ENCODE results near the gene TUBG1.

The TUBG1 gene

DNA sequence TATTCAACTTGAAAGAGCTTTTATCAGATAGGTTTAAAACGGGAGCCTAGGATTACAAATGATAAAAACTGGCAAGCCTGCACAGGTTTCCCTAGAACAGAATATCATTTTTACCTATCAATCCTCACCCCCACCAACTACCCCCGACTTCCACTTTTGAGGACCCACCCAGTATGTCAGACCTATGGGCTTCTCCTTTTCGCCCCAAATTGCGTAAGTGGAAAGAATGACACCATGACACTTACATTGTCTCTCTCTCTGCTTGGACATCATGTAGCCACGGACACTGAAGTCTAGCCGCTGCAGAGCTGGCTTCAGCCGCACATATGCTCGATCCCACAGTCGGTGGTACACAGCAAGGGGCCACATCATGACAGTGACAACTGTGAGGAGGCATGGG is 24.6 kb upstream of the TUBG1 start:
- H3K4me3 ChIP-seq (ENCODE audit: low read depth, low read length) = no peak overlapping the region
- peak; percentile 68 for DNase-seq (ENCODE audit: low read depth)
- TF ChIP-seq, protein P1, sequence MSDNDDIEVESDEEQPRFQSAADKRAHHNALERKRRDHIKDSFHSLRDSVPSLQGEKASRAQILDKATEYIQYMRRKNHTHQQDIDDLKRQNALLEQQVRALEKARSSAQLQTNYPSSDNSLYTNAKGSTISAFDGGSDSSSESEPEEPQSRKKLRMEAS (IDR thresholded peaks at IDR 0.05; ENCODE audit: low read depth, low read length) = no peak
- TF ChIP-seq, protein P2, sequence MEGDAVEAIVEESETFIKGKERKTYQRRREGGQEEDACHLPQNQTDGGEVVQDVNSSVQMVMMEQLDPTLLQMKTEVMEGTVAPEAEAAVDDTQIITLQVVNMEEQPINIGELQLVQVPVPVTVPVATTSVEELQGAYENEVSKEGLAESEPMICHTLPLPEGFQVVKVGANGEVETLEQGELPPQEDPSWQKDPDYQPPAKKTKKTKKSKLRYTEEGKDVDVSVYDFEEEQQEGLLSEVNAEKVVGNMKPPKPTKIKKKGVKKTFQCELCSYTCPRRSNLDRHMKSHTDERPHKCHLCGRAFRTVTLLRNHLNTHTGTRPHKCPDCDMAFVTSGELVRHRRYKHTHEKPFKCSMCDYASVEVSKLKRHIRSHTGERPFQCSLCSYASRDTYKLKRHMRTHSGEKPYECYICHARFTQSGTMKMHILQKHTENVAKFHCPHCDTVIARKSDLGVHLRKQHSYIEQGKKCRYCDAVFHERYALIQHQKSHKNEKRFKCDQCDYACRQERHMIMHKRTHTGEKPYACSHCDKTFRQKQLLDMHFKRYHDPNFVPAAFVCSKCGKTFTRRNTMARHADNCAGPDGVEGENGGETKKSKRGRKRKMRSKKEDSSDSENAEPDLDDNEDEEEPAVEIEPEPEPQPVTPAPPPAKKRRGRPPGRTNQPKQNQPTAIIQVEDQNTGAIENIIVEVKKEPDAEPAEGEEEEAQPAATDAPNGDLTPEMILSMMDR (IDR thresholded peaks at IDR 0.05; ENCODE audit: low read depth, low read length) = no peak
- TF ChIP-seq MYC (IDR thresholded peaks at IDR 0.05; ENCODE audit: low read depth, low read length) = no peak
- TF ChIP-seq POLR2A (IDR thresholded peaks at IDR 0.05; ENCODE audit: extremely low read depth, insufficient read length) = no peak

DNA sequence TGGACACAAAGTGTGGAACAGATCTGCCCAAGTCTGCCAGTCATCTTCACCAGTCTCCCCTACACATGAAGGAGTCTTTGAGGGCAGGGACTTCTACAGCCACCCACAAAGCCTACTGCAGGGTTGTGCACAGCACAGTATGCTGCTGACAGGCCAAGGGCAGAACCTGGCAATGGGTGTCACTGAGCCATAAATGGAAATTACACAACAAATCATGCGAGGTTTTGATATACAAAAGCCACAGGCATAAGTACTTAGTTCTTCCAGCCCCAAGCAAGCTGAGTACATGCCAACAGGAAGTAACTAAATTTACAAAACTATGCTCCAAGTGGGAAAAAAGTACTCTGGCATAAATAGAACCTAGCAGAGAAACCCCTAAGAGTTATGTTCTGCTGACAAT is 24.1 kb upstream of the TUBG1 start:
- DNase-seq (ENCODE audit: low read depth) = peak; percentile 29
- TF ChIP-seq, protein P2 (IDR thresholded peaks at IDR 0.05; ENCODE audit: low read depth, low read length) = no peak
- TF ChIP-seq POLR2A (IDR thresholded peaks at IDR 0.05; ENCODE audit: extremely low read depth, insufficient read length) = no peak
- TF ChIP-seq MYC (IDR thresholded peaks at IDR 0.05; ENCODE audit: low read depth, low read length) = no peak
- TF ChIP-seq, protein P1 (IDR thresholded peaks at IDR 0.05; ENCODE audit: low read depth, low read length) = no peak
- H3K4me3 ChIP-seq (ENCODE audit: low read depth, low read length) = no peak overlapping the region

DNA sequence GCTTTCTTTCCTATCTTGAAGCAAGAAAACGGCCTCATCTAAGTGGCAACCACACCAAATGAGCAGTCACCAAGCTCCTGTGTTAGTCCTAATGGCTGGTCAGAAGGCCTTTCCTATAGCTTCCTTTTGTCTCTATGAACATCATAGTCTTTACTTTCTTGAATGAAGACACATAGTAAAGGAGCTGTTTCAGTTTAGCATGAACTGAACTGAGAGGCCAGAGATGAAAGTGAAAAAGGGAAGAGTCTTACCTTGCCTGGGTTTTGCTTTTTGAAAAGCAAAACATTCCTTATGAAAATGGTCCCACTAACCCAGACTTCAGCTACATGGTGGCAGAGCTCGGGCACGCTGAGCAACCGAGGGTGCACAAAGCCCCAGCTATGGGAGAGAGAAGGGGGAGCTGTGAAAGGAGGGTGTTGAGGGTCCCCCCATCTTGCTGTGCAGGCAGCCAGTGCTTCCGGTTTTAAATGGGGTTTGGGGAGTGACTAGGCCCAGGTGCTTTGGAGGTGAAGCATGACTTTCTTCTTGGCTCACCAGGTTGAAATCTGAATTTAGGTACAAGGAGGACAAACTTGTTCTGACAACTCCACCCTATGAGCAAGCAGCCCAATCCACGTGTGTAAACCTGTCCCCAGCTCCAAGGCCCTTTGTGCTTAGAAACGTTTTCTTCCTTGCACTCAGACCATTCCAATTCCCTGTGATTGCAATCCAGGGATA is 22.8 kb upstream of the TUBG1 start:
- TF ChIP-seq MYC (IDR thresholded peaks at IDR 0.05; ENCODE audit: low read depth, low read length) (no peak), POLR2A (IDR thresholded peaks at IDR 0.05; ENCODE audit: extremely low read depth, insufficient read length) (no peak)
- TF ChIP-seq, protein P1 (IDR thresholded peaks at IDR 0.05; ENCODE audit: low read depth, low read length) = no peak
- TF ChIP-seq, protein P2 (IDR thresholded peaks at IDR 0.05; ENCODE audit: low read depth, low read length) = no peak
- no peak for DNase-seq (ENCODE audit: low read depth)
- no peak overlapping the region for H3K4me3 ChIP-seq (ENCODE audit: low read depth, low read length)

DNA sequence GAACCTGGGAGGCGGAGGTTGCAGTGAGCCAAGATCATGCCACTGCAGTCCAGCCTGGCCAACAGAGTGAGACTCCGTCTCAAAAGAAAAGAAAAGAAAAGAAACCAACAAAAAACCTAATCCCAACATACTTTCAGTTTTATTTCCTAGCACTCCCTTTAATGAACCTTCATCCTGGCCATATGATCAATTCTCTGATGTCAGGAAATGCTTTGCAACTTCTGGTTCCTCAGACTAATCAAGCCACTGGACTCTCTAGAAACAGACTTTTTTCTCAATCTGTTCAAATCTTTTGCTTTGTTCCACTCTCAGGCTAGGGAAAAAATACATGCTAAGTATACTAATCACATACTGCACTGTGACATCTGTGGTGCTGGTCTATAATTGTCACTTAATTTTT is 18.6 kb upstream of the TUBG1 start:
- no peak overlapping the region for H3K4me3 ChIP-seq (ENCODE audit: low read depth, low read length)
- no peak for DNase-seq (ENCODE audit: low read depth)
- TF ChIP-seq, protein P1 (IDR thresholded peaks at IDR 0.05; ENCODE audit: low read depth, low read length) = no peak
- TF ChIP-seq, protein P2 (IDR thresholded peaks at IDR 0.05; ENCODE audit: low read depth, low read length) = no peak
- TF ChIP-seq MYC (IDR thresholded peaks at IDR 0.05; ENCODE audit: low read depth, low read length) = no peak
- TF ChIP-seq POLR2A (IDR thresholded peaks at IDR 0.05; ENCODE audit: extremely low read depth, insufficient read length) = no peak

DNA sequence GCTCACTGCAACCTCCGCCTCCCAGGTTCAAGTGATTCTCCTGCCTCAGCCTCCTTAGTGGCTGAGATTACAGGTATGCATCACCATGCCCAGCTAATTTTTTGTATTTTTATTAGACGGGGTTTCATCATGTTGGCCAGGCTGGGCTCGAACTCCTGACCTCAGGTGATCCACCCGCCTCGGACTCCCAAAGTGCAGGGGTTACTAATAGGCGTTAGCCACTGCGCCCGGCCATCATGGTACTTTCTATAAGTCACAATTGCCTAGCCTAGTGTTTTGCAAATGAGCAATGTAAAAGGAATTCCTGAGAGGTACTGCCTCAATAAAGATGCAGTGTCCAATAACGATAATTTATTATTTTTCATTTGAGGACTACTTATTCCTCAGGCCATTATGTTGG is 18.1 kb upstream of the TUBG1 start:
- DNase-seq (ENCODE audit: low read depth) = no peak
- TF ChIP-seq MYC (IDR thresholded peaks at IDR 0.05; ENCODE audit: low read depth, low read length) = no peak
- TF ChIP-seq, protein P1 (IDR thresholded peaks at IDR 0.05; ENCODE audit: low read depth, low read length) = no peak
- no peak for TF ChIP-seq POLR2A (IDR thresholded peaks at IDR 0.05; ENCODE audit: extremely low read depth, insufficient read length)
- TF ChIP-seq, protein P2 (IDR thresholded peaks at IDR 0.05; ENCODE audit: low read depth, low read length) = no peak
- H3K4me3 ChIP-seq (ENCODE audit: low read depth, low read length) = no peak overlapping the region
